HCT116 (cell line): ENCODE data around the gene SPINK13. TPM values are rescaled to one million over a fixed set of nuclear protein-coding genes. Genes with fewer than 3 reads are reported as not detected.

Experiments
- ATAC-seq: fragments of 200-7000 bp; cut with Tn5 transposase; 2 replicates; pipeline ENCODE4 v1.9.1; 2020; ENCODE audit warnings: mild to moderate bottlenecking, moderate library complexity
- BruUV-seq: library from RNA; stranded (reverse); fragments of 400-500 nt; replicated peaks from 2 replicates; lab custom pipeline; 2021; lab: Mats Ljungman, UMichigan
- CTCF ChIA-PET: fragments of 300-600 bp; sonication (Branson Sonifier 250); formaldehyde crosslinking; loops from one replicate; lab custom pipeline; 2021; ENCODE audit warnings: antibody characterized with exemption; lab: Charles Lee
- POLR2A ChIA-PET: fragments of 300-600, 350-600 bp; sonication (Branson Sonifier 250); formaldehyde crosslinking; loops from one replicate; lab custom pipeline; 2021; ENCODE audit warnings: antibody characterized with exemption; lab: Charles Lee
- RAD21 ChIA-PET, 2 experiments: fragments of 300-600 bp; sonication (Branson Sonifier 250); formaldehyde crosslinking; loops; one replicate each; lab custom pipeline; 2023; ENCODE audit warnings: low total read pairs in 2 of 2; ENCODE audit not compliant: uncharacterized antibody in 2 of 2, unreplicated experiment in 2 of 2, low non-redundant PET in 1 of 2; lab: Charles Lee
- DNase-seq: peaks from one replicate; pipeline ENCODE4 v3.0.0-alpha.2; 2010; ENCODE audit warnings: low read depth, low spot score
- H2AFZ ChIP-seq: fragments of 200-600 bp; shearing (Covaris generic), sonication (generic); 2 replicates; pipeline ENCODE4 v1.6.1; 2017; ENCODE audit warnings: low read depth, mixed run types, mixed read lengths, antibody characterized with exemption, low read length; ENCODE audit not compliant: poor library complexity, severe bottlenecking
- H3K27ac ChIP-seq: 2 replicates; pipeline ENCODE4 v1.5.1; 2012; ENCODE audit warnings: low read depth, low read length
- H3K27me3 ChIP-seq: fragments of 200-600 bp; sonication (generic); 2 replicates; pipeline ENCODE4 v1.6.1; 2016; ENCODE audit warnings: mixed run types, low read length, mixed read lengths; ENCODE audit not compliant: insufficient read depth
- H3K36me3 ChIP-seq, 2 experiments: fragments of 200-500 bp in 1 of 2; fragments of 200-600 bp in 1 of 2; sonication (Bioruptor generic) in 1 of 2; sonication (generic) in 1 of 2; 2 replicates each; pipeline versions ENCODE4 v1.5.1 to v1.6.1; 2014 to 2016; ENCODE audit warnings: low read length in 2 of 2, inconsistent platforms in 1 of 2, mixed read lengths in 1 of 2, mixed run types in 1 of 2; ENCODE audit not compliant: insufficient read depth in 2 of 2, control insufficient read depth in 1 of 2
- H3K4me1 ChIP-seq, 2 experiments: fragments of 200-600 bp in 1 of 2; sonication (generic) in 1 of 2; 2 replicates each; pipeline versions ENCODE4 v1.5.1 to v1.6.1; 2012 to 2017; ENCODE audit warnings: low read length in 2 of 2, inconsistent platforms in 1 of 2, mild to moderate bottlenecking in 1 of 2, mixed read lengths in 1 of 2, mixed run types in 1 of 2, moderate library complexity in 1 of 2; ENCODE audit not compliant: insufficient read depth in 2 of 2, control insufficient read depth in 1 of 2
- H3K4me2 ChIP-seq: fragments of 200-600 bp; sonication (generic); 2 replicates; pipeline ENCODE4 v1.6.1; 2017; ENCODE audit warnings: mixed run types, low read length, mixed read lengths
- H3K4me3 ChIP-seq, 2 experiments: fragments of 200-600 bp in 1 of 2; sonication (generic) in 1 of 2; replicated peaks in 1 of 2; 2 replicates each; pipeline ENCODE4 v1.5.1; 2011 to 2016; ENCODE audit warnings: low read length in 2 of 2, control low read depth in 1 of 2, low read depth in 1 of 2, mild to moderate bottlenecking in 1 of 2, mixed read lengths in 1 of 2, mixed run types in 1 of 2
- H3K79me2 ChIP-seq: fragments of 200-600 bp; sonication (generic); 2 replicates; pipeline ENCODE4 v1.6.1; 2017; ENCODE audit warnings: mild to moderate bottlenecking, mixed run types, low read length, moderate library complexity, mixed read lengths; ENCODE audit not compliant: insufficient read depth
- H3K9ac ChIP-seq: fragments of 200-600 bp; sonication (generic); 2 replicates; pipeline ENCODE4 v1.6.1; 2016; ENCODE audit warnings: low read length, mixed read lengths
- H3K9me2 ChIP-seq: fragments of 200-600 bp; sonication (generic), shearing (Covaris generic); 2 replicates; pipeline ENCODE4 v1.6.1; 2017; ENCODE audit warnings: mixed run types, mild to moderate bottlenecking, moderate library complexity; ENCODE audit not compliant: insufficient read depth
- H3K9me3 ChIP-seq, 2 experiments: fragments of 200-500 bp in 1 of 2; fragments of 200-600 bp in 1 of 2; sonication (Bioruptor generic) in 1 of 2; sonication (generic) in 1 of 2; 2 replicates each; pipeline ENCODE4 v1.6.1; 2014 to 2017; ENCODE audit warnings: low read length in 2 of 2, mixed read lengths in 2 of 2, inconsistent platforms in 1 of 2, low read depth in 1 of 2, mild to moderate bottlenecking in 1 of 2, mixed run types in 1 of 2, moderate library complexity in 1 of 2; ENCODE audit not compliant: control insufficient read depth in 1 of 2, insufficient read depth in 1 of 2
- H4K20me1 ChIP-seq: fragments of 200-600 bp; sonication (generic), shearing (Covaris generic); 2 replicates; pipeline ENCODE4 v1.6.1; 2017; ENCODE audit warnings: mixed run types, mild to moderate bottlenecking, moderate library complexity; ENCODE audit not compliant: insufficient read depth
- CBX3 ChIP-seq: IDR thresholded peaks from 2 replicates; pipeline ENCODE4 v1.6.1; 2012; ENCODE audit warnings: low read depth
- EGR1 ChIP-seq: IDR thresholded peaks from 2 replicates; pipeline ENCODE4 v1.6.1; 2012; ENCODE audit warnings: low read depth
- ELF1 ChIP-seq: IDR thresholded peaks from 2 replicates; pipeline ENCODE4 v1.6.1; 2012; ENCODE audit warnings: low read depth, borderline replicate concordance
- EZH2 ChIP-seq: fragments of 200-600 bp; sonication (generic); IDR thresholded peaks from 2 replicates; pipeline ENCODE4 v1.6.1; 2017; ENCODE audit warnings: antibody characterized with exemption, mixed run types
- EZH2phosphoT487 ChIP-seq: fragments of 200-600 bp; IDR thresholded peaks from 2 replicates; pipeline ENCODE4 v1.6.1; 2018; ENCODE audit warnings: antibody characterized with exemption, borderline replicate concordance
- MAX ChIP-seq: IDR thresholded peaks from 2 replicates; pipeline ENCODE4 v1.6.1; 2012
- POLR2A ChIP-seq: IDR thresholded peaks from 2 replicates; pipeline ENCODE4 v1.7.0; 2011; ENCODE audit warnings: borderline replicate concordance; ENCODE audit not compliant: insufficient read depth, insufficient read length; ENCODE audit errors: extremely low read depth
- POLR2AphosphoS5 ChIP-seq: IDR thresholded peaks from 2 replicates; pipeline ENCODE4 v1.6.1; 2011; ENCODE audit warnings: mild to moderate bottlenecking, low read depth, low read length, moderate library complexity
- SIN3A ChIP-seq: IDR thresholded peaks from 2 replicates; pipeline ENCODE4 v1.6.1; 2012; ENCODE audit warnings: low read depth
- SP1 ChIP-seq: IDR thresholded peaks from 2 replicates; pipeline ENCODE4 v1.6.1; 2012; ENCODE audit warnings: low read depth
- SRF ChIP-seq: IDR thresholded peaks from 2 replicates; pipeline ENCODE4 v1.6.1; 2012; ENCODE audit warnings: low read depth
- ZNF274 ChIP-seq: fragments of 200-500 bp; sonication (Bioruptor generic); IDR thresholded peaks from 2 replicates; pipeline ENCODE4 v1.6.1; 2014; ENCODE audit warnings: mild to moderate bottlenecking, low read depth, low read length, inconsistent platforms
- intact Hi-C: fragments of 100-400 bp; cut with micrococcal nuclease; formaldehyde crosslinking; loops from 2 replicates; pipeline ENCODE4 v1.10.0; 2022
- total RNA-seq: library from RNA; stranded (reverse); gene quantifications from one replicate; pipeline ENCODE4 v1.2.1, GENCODE V29; 2021; ENCODE audit not compliant: unreplicated experiment
- TF ChIP-seq, protein P1 (sequence below): IDR thresholded peaks from 2 replicates; pipeline ENCODE4 v1.6.1; 2011; ENCODE audit warnings: mild to moderate bottlenecking, low read length, moderate library complexity; ENCODE audit not compliant: insufficient replicate concordance; ENCODE audit errors: extremely low read depth
- TF ChIP-seq, protein P2 (sequence below), 3 experiments: fragments of 200-600 bp in 1 of 3; sonication (generic) in 1 of 3; IDR thresholded peaks in 2 of 3; conservative IDR thresholded peaks in 1 of 3; 2 replicates each; pipeline ENCODE4 v1.5.1; 2012 to 2017; ENCODE audit warnings: low read depth in 2 of 3, low read length in 2 of 3, antibody characterized with exemption in 1 of 3, borderline replicate concordance in 1 of 3, control low read depth in 1 of 3, mild to moderate bottlenecking in 1 of 3, mixed read lengths in 1 of 3, mixed run types in 1 of 3, moderate library complexity in 1 of 3; ENCODE audit not compliant: insufficient read depth in 1 of 3
- TF ChIP-seq, protein P3 (sequence below): IDR thresholded peaks from 2 replicates; pipeline ENCODE4 v1.6.1; 2012

SPINK13 gene
- total RNA-seq, 1 experiment from 2014 or later, result not detected

DNA sequence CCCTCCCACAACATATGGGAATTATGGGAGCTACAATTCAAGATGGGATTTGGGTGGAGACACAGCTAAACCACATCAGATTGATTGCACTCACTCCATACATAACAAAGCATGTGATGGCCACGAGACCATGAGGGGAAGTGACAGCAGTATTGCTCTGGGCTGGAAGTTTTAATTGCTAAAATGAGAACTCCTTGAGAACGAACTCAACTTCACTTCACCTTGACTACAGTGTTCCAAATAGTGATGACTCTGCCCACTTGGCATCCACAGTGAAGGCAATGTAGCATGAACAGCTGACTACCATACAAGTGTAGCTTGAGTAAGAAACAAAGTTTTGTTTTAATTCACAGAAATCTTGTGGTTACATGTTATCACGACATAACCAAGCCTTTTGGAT lies 42.9 kb downstream of the SPINK13 start:
- ChIA-PET POLR2A (no interaction called here), CTCF (no interaction called here), RAD21 (no interaction called here)
- no peak overlapping the region for H3K27ac ChIP-seq
- H3K9me2 ChIP-seq, result no peaks in the 10 kb centered on the region
- H2AFZ ChIP-seq, result no peak overlapping the region
- no peaks in the 10 kb centered on the region for H3K79me2 ChIP-seq
- ATAC-seq (no peak), DNase-seq (no peak)
- no peak for TF ChIP-seq SP1
- TF ChIP-seq, protein P1, sequence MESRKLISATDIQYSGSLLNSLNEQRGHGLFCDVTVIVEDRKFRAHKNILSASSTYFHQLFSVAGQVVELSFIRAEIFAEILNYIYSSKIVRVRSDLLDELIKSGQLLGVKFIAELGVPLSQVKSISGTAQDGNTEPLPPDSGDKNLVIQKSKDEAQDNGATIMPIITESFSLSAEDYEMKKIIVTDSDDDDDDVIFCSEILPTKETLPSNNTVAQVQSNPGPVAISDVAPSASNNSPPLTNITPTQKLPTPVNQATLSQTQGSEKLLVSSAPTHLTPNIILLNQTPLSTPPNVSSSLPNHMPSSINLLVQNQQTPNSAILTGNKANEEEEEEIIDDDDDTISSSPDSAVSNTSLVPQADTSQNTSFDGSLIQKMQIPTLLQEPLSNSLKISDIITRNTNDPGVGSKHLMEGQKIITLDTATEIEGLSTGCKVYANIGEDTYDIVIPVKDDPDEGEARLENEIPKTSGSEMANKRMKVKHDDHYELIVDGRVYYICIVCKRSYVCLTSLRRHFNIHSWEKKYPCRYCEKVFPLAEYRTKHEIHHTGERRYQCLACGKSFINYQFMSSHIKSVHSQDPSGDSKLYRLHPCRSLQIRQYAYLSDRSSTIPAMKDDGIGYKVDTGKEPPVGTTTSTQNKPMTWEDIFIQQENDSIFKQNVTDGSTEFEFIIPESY, result no peak
- no peak for TF ChIP-seq EZH2
- TF ChIP-seq SIN3A, result no peak
- no peak for TF ChIP-seq SRF
- TF ChIP-seq EZH2phosphoT487, result no peak
- TF ChIP-seq EGR1, result no peak
- TF ChIP-seq, protein P2, sequence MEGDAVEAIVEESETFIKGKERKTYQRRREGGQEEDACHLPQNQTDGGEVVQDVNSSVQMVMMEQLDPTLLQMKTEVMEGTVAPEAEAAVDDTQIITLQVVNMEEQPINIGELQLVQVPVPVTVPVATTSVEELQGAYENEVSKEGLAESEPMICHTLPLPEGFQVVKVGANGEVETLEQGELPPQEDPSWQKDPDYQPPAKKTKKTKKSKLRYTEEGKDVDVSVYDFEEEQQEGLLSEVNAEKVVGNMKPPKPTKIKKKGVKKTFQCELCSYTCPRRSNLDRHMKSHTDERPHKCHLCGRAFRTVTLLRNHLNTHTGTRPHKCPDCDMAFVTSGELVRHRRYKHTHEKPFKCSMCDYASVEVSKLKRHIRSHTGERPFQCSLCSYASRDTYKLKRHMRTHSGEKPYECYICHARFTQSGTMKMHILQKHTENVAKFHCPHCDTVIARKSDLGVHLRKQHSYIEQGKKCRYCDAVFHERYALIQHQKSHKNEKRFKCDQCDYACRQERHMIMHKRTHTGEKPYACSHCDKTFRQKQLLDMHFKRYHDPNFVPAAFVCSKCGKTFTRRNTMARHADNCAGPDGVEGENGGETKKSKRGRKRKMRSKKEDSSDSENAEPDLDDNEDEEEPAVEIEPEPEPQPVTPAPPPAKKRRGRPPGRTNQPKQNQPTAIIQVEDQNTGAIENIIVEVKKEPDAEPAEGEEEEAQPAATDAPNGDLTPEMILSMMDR (IDR thresholded peaks at IDR 0.05 in 2 of 3, conservative IDR thresholded peaks at IDR 0.05 in 1 of 3; ENCODE audit: borderline replicate concordance in 1 of 3, insufficient read depth in 1 of 3, low read depth in 2 of 3, low read length in 2 of 3), result no peak
- no peak for TF ChIP-seq MAX
- no peak for TF ChIP-seq CBX3
- TF ChIP-seq ZNF274, result no peak
- no peak for TF ChIP-seq POLR2AphosphoS5
- TF ChIP-seq ELF1, result no peak
- TF ChIP-seq POLR2A, result no peak
- TF ChIP-seq, protein P3, sequence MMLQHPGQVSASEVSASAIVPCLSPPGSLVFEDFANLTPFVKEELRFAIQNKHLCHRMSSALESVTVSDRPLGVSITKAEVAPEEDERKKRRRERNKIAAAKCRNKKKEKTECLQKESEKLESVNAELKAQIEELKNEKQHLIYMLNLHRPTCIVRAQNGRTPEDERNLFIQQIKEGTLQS, result no peak
- H3K27me3 ChIP-seq, result no peaks in the 10 kb centered on the region
- no peak overlapping the region for H3K4me2 ChIP-seq
- H3K9me3 ChIP-seq, result no peaks in the 10 kb centered on the region
- H4K20me1 ChIP-seq, result no peaks in the 10 kb centered on the region; the same call in 1 of the 2 replicates
- no TSS peak for BruUV-seq
- H3K9ac ChIP-seq, result no peak overlapping the region
- no peaks in the 10 kb centered on the region for H3K4me1 ChIP-seq
- H3K4me3 ChIP-seq, result no peak overlapping the region
- no peaks in the 10 kb centered on the region for H3K36me3 ChIP-seq
- intact Hi-C loops, result no loop called here
